Thyroid gland (tissue), 4 donors: ENCODE measurements around the gene YPEL2. TPM values are rescaled to one million over a fixed set of nuclear protein-coding genes. Genes with fewer than 3 reads are reported as not detected.

Experiments
- DNase-seq, 2 donors: peaks; one replicate each; pipeline ENCODE4 v3.0.0-alpha.2; 2019
- H3K27ac ChIP-seq, 3 donors: fragments of 200-600 bp; sonication (generic); 1 replicate in 2 of 3; 2 replicates in 1 of 3; pipeline ENCODE4 v1.5.1; 2016 to 2019; ENCODE audit warnings: mild to moderate bottlenecking in 1 of 3, moderate library complexity in 1 of 3
- H3K27me3 ChIP-seq: fragments of 200-600 bp; sonication (generic); one replicate; pipeline ENCODE4 v1.5.1; 2019
- H3K36me3 ChIP-seq, 2 donors: fragments of 200-600 bp; sonication (generic); one replicate each; pipeline ENCODE4 v1.5.1; 2016 to 2019
- H3K4me1 ChIP-seq, 2 donors: fragments of 200-600 bp; sonication (generic); one replicate each; pipeline ENCODE4 v1.5.1; 2017 to 2019
- H3K4me3 ChIP-seq, 3 donors: fragments of 200-600 bp; sonication (generic); replicated peaks in 1 of 3; 1 replicate in 2 of 3; 2 replicates in 1 of 3; pipeline ENCODE4 v1.5.1; 2016; ENCODE audit warnings: mild to moderate bottlenecking in 1 of 3
- H3K9me3 ChIP-seq: fragments of 200-600 bp; sonication (generic); one replicate; pipeline ENCODE4 v1.5.1; 2017
- POLR2A ChIP-seq, 2 donors: fragments of 450-650 bp; IDR thresholded peaks; one replicate each; pipeline ENCODE4 v1.6.1; 2017; ENCODE audit warnings: antibody characterized with exemption in 2 of 2, mild to moderate bottlenecking in 2 of 2, moderate library complexity in 1 of 2
- WGBS, 2 donors: methylation state at CpG; one replicate each; pipeline ENCODE4 v1.1.5; 2017; 5-methylcytosine and 5-hydroxymethylcytosine counted together
- intact Hi-C: fragments of 100-400 bp; cut with DNase I; formaldehyde crosslinking; loops from one replicate; pipeline ENCODE4 v1.15.1; 2023
- total RNA-seq, 4 donors: library from RNA; depleted of rRNA; stranded (reverse); fragments of >200 nt; gene quantifications; one replicate each; pipeline ENCODE4 v1.2.3, GENCODE V29; 2016
- TF ChIP-seq, protein P1 (sequence below), 6 experiments: fragments of 200-600 bp in 3 of 6; fragments of 450-650 bp in 3 of 6; sonication (generic) in 3 of 6; IDR thresholded peaks; one replicate each; pipeline ENCODE4 v1.5.1; 2016 to 2019; ENCODE audit warnings: antibody characterized with exemption in 6 of 6, mild to moderate bottlenecking in 2 of 6, inconsistent platforms in 1 of 6, moderate library complexity in 1 of 6

Gene YPEL2
- total RNA-seq, 4 donors from 2014 or later = 29.5 to 67.2 (median 39.9) TPM

DNA sequence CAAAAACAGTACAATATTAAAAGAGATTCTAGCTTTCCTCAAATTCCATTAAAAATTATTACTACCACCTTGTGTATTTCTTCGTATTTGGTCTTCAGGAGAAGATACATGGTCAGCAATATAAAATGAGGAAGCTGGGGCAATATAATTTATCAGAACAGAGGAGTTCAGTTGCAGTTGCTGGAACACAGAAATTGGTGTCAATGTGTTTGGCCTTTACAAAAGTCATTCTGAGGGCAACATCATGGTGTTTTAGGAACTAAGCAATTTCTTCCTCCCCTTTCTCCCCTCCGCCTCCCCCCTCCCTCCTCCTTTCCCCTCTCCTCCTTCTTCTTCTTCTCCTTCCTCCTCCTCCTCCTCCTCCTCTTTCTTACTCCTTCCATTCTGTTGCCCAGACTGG is 102.1 kb downstream of the YPEL2 start:
- H3K27ac ChIP-seq = no peak overlapping the region
- WGBS, 2 donors = 92 to 100% methylated on average over 2 of the region's 2 CpGs

DNA sequence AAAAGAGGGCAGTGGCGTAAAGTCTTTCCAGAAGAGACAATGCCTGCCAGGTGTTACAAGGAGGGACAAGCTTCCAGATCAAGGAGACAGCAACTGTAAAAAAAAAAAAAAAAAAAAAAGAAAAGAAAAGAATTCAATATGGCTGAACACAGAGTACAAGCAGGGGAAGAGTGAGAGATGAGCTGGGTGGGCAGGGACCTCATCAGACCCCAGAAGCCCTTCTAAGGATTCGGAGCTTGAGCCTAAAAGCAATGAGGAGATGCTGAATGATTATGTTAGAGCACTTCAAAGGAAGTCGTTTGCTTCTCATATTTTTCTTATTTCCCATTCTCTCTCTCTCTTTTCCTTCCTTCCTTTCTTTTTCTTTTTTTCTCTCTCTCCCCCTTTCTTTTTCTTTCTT is 103.0 kb downstream of the YPEL2 start:
- H3K27me3 ChIP-seq = no peaks in the 10 kb centered on the region
- 87 to 88% methylated on average over 3 of the region's 3 CpGs for WGBS, 2 donors
- intact Hi-C loops = no loop called here
- H3K9me3 ChIP-seq = no peaks in the 10 kb centered on the region
- H3K4me1 ChIP-seq = peaks cover 16 to 22% of the 10 kb centered on the region in 2 donors
- H3K4me3 ChIP-seq = no peak overlapping the region
- peak overlapping the region in 2 of 3 donors; percentile 11 to 26 for H3K27ac ChIP-seq
- TF ChIP-seq, protein P1, sequence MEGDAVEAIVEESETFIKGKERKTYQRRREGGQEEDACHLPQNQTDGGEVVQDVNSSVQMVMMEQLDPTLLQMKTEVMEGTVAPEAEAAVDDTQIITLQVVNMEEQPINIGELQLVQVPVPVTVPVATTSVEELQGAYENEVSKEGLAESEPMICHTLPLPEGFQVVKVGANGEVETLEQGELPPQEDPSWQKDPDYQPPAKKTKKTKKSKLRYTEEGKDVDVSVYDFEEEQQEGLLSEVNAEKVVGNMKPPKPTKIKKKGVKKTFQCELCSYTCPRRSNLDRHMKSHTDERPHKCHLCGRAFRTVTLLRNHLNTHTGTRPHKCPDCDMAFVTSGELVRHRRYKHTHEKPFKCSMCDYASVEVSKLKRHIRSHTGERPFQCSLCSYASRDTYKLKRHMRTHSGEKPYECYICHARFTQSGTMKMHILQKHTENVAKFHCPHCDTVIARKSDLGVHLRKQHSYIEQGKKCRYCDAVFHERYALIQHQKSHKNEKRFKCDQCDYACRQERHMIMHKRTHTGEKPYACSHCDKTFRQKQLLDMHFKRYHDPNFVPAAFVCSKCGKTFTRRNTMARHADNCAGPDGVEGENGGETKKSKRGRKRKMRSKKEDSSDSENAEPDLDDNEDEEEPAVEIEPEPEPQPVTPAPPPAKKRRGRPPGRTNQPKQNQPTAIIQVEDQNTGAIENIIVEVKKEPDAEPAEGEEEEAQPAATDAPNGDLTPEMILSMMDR (IDR thresholded peaks at IDR 0.05) = no peak
- no peak for TF ChIP-seq POLR2A (IDR thresholded peaks at IDR 0.05)
- no peak for DNase-seq
- H3K36me3 ChIP-seq = no peaks in the 10 kb centered on the region

More for the DNA sequence above, 102.1 kb downstream of the YPEL2 start:
- intact Hi-C loops = no loop called here
- Histone ChIP-seq H3K36me3 (no peaks in the 10 kb centered on the region), H3K27me3 (no peaks in the 10 kb centered on the region), H3K4me3 (no peak overlapping the region), H3K4me1 (peaks cover 11 to 22% of the 10 kb centered on the region in 2 donors), H3K9me3 (no peaks in the 10 kb centered on the region)
- TF ChIP-seq, protein P1 (IDR thresholded peaks at IDR 0.05) = no peak
- TF ChIP-seq POLR2A (IDR thresholded peaks at IDR 0.05) = no peak
- DNase-seq = no peak

DNA sequence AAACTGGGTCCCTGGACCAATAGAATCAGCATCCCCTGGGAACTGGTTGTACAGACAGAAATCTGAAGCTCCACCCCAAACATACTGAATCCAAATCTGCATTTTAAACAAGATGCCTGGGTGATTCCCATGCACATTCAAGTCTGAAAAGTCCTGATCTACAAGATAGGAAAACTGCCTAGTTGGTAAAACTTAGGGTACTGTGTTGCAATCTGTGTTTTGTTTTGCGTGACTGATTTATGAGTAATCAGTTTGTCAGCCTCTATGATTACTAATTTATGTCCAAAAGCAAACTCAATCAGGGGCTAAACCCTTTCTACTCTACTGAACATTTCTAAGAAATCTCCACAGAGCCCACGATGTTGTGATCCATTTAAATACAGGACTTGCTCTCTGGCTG is 103.8 kb downstream of the YPEL2 start:
- Histone ChIP-seq H3K27me3 (no peaks in the 10 kb centered on the region), H3K36me3 (no peaks in the 10 kb centered on the region), H3K4me3 (no peak overlapping the region), H3K9me3 (no peaks in the 10 kb centered on the region), H3K27ac (peak overlapping the region; percentile 10 to 26 (median 11)), H3K4me1 (peaks cover 25 to 30% of the 10 kb centered on the region in 2 donors)
- intact Hi-C loops = loop anchor here (5.0 kb wide), 1 partner anchor 103 kb away; the partner anchor contains the start of gene YPEL2
- TF ChIP-seq, protein P1 (IDR thresholded peaks at IDR 0.05) = no peak
- no peak for TF ChIP-seq POLR2A (IDR thresholded peaks at IDR 0.05)
- 20 to 41% methylated on average over 2 of the region's 2 CpGs for WGBS, 2 donors
- no peak for DNase-seq

DNA sequence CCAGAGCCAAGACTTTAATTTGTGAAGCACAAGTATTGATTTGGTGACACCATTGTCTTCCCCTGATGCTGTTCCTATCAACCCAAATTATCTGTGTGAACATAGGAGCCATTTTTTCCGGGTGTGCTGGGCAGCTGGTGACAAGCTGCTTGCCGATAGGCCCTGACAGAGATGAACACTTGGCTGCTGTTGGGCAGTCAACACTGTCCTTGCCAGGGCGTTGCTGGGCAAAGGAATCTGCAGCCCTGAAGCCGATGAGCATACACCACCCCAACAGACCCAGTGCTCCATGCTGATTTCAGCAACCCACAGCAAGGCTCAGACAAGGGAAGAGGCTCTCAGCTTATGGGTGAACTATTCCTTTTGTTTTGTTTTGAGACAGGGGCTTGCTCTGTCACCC is 105.4 kb downstream of the YPEL2 start:
- Histone ChIP-seq H3K27ac (no peak overlapping the region), H3K4me1 (peaks cover 29 to 36% of the 10 kb centered on the region in 2 donors), H3K36me3 (no peaks in the 10 kb centered on the region), H3K9me3 (no peaks in the 10 kb centered on the region), H3K27me3 (no peaks in the 10 kb centered on the region), H3K4me3 (no peak overlapping the region)
- intact Hi-C loops = loop anchor here (5.0 kb wide), 1 partner anchor 105 kb away; the partner anchor contains the start of gene YPEL2
- TF ChIP-seq POLR2A (IDR thresholded peaks at IDR 0.05) = no peak
- TF ChIP-seq, protein P1 (IDR thresholded peaks at IDR 0.05) = no peak
- 94 to 100% methylated on average over 4 of the region's 4 CpGs for WGBS, 2 donors
- no peak for DNase-seq

DNA sequence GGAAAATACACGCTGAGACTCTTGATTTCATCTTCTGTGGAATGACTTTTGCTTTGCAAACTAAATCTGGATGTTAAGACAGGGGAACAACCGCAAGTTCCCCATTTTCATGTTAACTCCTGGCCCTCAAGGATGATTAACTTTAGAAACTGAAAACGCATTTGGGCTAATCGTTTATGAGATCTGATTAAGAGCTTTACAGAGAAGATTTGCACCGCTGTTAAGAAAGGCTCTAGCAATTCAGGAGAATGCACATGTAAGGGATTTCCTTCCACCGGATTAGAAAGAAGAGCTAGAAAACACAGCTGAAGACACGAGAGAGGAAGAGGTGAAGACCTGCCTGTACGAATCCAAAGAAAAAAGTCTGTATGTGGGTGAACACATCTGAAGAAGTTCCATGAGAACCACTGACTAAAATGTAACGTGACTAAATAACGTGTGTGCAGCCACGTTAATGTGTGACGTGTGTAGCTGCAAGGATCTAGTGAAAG is 106.4 kb downstream of the YPEL2 start:
- H3K9me3 ChIP-seq = no peaks in the 10 kb centered on the region
- WGBS, 2 donors = 75 to 78% methylated on average over 12 of the region's 12 CpGs
- H3K36me3 ChIP-seq = no peaks in the 10 kb centered on the region
- no peak overlapping the region for H3K4me3 ChIP-seq
- H3K27me3 ChIP-seq = no peaks in the 10 kb centered on the region
- peaks cover 29 to 36% of the 10 kb centered on the region in 2 donors for H3K4me1 ChIP-seq
- TF ChIP-seq, protein P1 (IDR thresholded peaks at IDR 0.05) = no peak
- no peak for TF ChIP-seq POLR2A (IDR thresholded peaks at IDR 0.05)
- intact Hi-C loops = loop anchor here (5.0 kb wide), 1 partner anchor 106 kb away; the partner anchor contains the start of gene YPEL2
- DNase-seq = no peak
- H3K27ac ChIP-seq = no peak overlapping the region
